ENCODE measurements around the gene VEZF1.

Gene VEZF1

GRCh38 chr17:57927048-57927723, 60.9 kb downstream of the VEZF1 start:
- DNase-seq, result no peak

- no peak for DNase-seq
Observed at GRCh38 chr17:57926723-57927047, 61.4 kb downstream of the VEZF1 start.

GRCh38 chr17:57925361-57925990, 62.6 kb downstream of the VEZF1 start:
- no peak for DNase-seq

- no peak for DNase-seq
Observed at GRCh38 chr17:57924677-57925076, 63.4 kb downstream of the VEZF1 start.
